Uterus (tissue), 4 donors: ENCODE results near the gene ALPI. TPM values are rescaled to one million over a fixed set of nuclear protein-coding genes. Genes with fewer than 3 reads are reported as not detected.

Experiments used
- DNase-seq, 2 donors: peaks; one replicate each; pipeline ENCODE4 v3.0.0-alpha.2; 2019 to 2020
- H3K27ac ChIP-seq, 2 donors: fragments of 200-600 bp; sonication (generic); 1 replicate in 1 of 2; 2 replicates in 1 of 2; pipeline ENCODE4 v1.5.1; 2016 to 2018
- H3K27me3 ChIP-seq, 2 donors: fragments of 200-600 bp; sonication (generic); one replicate each; pipeline ENCODE4 v1.5.1; 2018 to 2019; ENCODE audit warnings: control low read depth in 1 of 2
- H3K36me3 ChIP-seq, 2 donors: fragments of 200-600 bp; sonication (generic); one replicate each; pipeline ENCODE4 v1.5.1; 2019; ENCODE audit warnings: control low read depth in 1 of 2
- H3K4me1 ChIP-seq, 2 donors: fragments of 200-600 bp; sonication (generic); one replicate each; pipeline ENCODE4 v1.5.1; 2018 to 2019; ENCODE audit warnings: control low read depth in 1 of 2
- H3K4me3 ChIP-seq, 2 donors: fragments of 200-600 bp; sonication (generic); 1 replicate in 1 of 2; 2 replicates in 1 of 2; pipeline ENCODE4 v1.5.1; 2018 to 2019; ENCODE audit warnings: mild to moderate bottlenecking in 1 of 2
- H3K9me3 ChIP-seq, 2 donors: fragments of 200-600 bp; sonication (generic); one replicate each; pipeline ENCODE4 v1.5.1; 2019; ENCODE audit warnings: control low read depth in 1 of 2
- POLR2A ChIP-seq, 2 donors: fragments of 450-650 bp; IDR thresholded peaks; one replicate each; pipeline ENCODE4 v1.6.1; 2016; ENCODE audit warnings: antibody characterized with exemption in 2 of 2, mild to moderate bottlenecking in 1 of 2, moderate library complexity in 1 of 2
- intact Hi-C: fragments of 100-400 bp; cut with DNase I; formaldehyde crosslinking; loops from one replicate; pipeline ENCODE4 v1.15.1; 2023; ENCODE audit warnings: low total_unique reads
- total RNA-seq, 4 donors: library from RNA; depleted of rRNA in 3 of 4; stranded (reverse); fragments of >200 nt in 3 of 4; gene quantifications; one replicate each; pipeline versions ENCODE4 v1.1.0 to v1.2.4, GENCODE V29; 2014 to 2023
- TF ChIP-seq, protein P1 (sequence below), 4 experiments: fragments of 200-600 bp in 2 of 4; fragments of 450-650 bp in 2 of 4; sonication (generic) in 2 of 4; IDR thresholded peaks; one replicate each; pipeline ENCODE4 v1.5.1; 2016 to 2019; ENCODE audit warnings: antibody characterized with exemption in 4 of 4, mild to moderate bottlenecking in 2 of 4, moderate library complexity in 1 of 4
- donor health status: DM: yes; HTN: yes; CAD: no.

Gene ALPI
- total RNA-seq, 4 donors from 2014 or later: not detected

DNA sequence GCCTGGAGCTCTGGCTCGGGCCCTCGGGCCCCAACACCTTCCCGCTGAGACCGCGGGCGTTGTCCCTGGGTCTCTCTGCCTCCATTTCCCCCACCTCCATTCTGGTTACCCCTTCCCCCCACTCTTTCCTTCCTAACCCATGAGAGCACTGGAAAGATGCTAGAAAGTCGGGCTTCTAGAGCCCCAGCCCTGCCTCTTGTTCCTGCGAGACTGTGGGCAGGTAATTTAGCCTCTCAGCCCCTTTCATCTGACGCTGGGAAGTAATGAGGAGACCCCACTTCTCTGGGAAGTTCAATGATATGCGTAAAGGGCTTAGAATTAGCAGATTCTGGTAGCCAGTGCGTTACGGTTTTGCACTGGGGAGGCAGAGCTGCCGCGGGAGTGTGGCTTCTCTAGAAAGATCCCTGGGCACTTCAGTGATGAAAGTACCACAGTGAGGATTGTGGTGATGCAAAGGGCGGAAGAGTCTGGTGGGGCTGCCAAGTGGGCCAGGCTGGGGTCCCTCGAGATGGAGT lies 47.9 kb downstream of the ALPI start:
- no peak overlapping the region for H3K27ac ChIP-seq
- no peaks in the 10 kb centered on the region for H3K27me3 ChIP-seq
- H3K4me3 ChIP-seq: peak overlapping the region in 1 of 2 donors; percentile 43
- intact Hi-C loops: no loop called here
- peaks cover 0 to 3% of the 10 kb centered on the region in 2 donors for H3K4me1 ChIP-seq
- H3K36me3 ChIP-seq: no peaks in the 10 kb centered on the region
- no peak for DNase-seq
- no peak for TF ChIP-seq POLR2A (IDR thresholded peaks at IDR 0.05)
- TF ChIP-seq, protein P1, sequence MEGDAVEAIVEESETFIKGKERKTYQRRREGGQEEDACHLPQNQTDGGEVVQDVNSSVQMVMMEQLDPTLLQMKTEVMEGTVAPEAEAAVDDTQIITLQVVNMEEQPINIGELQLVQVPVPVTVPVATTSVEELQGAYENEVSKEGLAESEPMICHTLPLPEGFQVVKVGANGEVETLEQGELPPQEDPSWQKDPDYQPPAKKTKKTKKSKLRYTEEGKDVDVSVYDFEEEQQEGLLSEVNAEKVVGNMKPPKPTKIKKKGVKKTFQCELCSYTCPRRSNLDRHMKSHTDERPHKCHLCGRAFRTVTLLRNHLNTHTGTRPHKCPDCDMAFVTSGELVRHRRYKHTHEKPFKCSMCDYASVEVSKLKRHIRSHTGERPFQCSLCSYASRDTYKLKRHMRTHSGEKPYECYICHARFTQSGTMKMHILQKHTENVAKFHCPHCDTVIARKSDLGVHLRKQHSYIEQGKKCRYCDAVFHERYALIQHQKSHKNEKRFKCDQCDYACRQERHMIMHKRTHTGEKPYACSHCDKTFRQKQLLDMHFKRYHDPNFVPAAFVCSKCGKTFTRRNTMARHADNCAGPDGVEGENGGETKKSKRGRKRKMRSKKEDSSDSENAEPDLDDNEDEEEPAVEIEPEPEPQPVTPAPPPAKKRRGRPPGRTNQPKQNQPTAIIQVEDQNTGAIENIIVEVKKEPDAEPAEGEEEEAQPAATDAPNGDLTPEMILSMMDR (IDR thresholded peaks at IDR 0.05): no peak
- H3K9me3 ChIP-seq: no peaks in the 10 kb centered on the region

DNA sequence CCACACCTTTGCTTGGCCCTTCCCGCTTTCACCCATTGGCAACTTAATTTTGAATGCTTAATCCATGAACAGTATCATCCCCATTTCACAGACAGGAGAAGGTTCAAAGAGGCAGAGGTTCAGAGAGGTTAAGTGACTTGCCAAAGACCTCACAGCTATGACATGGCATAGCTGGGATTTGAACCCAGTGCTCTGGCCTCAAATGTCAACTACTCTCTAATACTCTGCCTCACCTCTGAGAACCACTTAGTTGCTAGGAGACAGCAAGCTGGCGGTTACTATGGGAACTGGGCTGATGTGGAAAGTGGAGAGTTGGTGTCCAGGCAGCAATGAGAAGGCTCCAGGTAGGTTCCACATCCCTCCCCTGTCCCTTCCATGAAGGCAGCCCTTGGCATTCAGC lies 48.5 kb downstream of the ALPI start:
- DNase-seq: no peak
- no peaks in the 10 kb centered on the region for H3K27me3 ChIP-seq
- intact Hi-C loops: no loop called here

DNA sequence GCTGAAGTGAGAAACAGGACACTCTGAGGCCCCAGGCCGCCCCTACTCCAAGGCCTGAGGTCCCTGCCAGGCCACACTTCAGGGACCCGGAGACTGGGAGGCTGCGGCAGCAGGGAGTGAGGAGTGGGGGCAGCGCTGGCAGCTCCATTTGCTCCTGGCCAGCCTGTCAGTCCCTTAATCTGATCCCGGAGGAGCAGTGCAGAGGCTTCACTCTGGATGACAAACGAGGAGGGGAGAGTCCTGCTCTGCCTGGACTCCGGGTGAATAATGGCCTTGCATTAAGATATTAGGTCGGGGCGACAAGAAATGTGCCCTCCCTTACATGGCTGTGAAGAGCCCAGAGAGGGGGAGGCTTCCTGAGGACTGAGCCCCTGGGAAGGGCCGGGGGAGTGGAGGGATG lies 49.9 kb downstream of the ALPI start:
- no peak for TF ChIP-seq POLR2A (IDR thresholded peaks at IDR 0.05)
- TF ChIP-seq, protein P1 (IDR thresholded peaks at IDR 0.05): no peak
- Histone ChIP-seq H3K27ac (no peak overlapping the region), H3K27me3 (no peaks in the 10 kb centered on the region), H3K9me3 (no peaks in the 10 kb centered on the region), H3K4me3 (no peak overlapping the region), H3K36me3 (no peaks in the 10 kb centered on the region), H3K4me1 (peaks cover 0 to 3% of the 10 kb centered on the region in 2 donors)
- intact Hi-C loops: no loop called here
- DNase-seq: no peak

More for the DNA sequence above, 48.5 kb downstream of the ALPI start:
- TF ChIP-seq, protein P1 (IDR thresholded peaks at IDR 0.05): no peak
- TF ChIP-seq POLR2A (IDR thresholded peaks at IDR 0.05): no peak
- H3K4me3 ChIP-seq: no peak overlapping the region
- no peaks in the 10 kb centered on the region for H3K36me3 ChIP-seq
- H3K4me1 ChIP-seq: peaks cover 0 to 3% of the 10 kb centered on the region in 2 donors
- no peaks in the 10 kb centered on the region for H3K9me3 ChIP-seq
- no peak overlapping the region for H3K27ac ChIP-seq

DNA sequence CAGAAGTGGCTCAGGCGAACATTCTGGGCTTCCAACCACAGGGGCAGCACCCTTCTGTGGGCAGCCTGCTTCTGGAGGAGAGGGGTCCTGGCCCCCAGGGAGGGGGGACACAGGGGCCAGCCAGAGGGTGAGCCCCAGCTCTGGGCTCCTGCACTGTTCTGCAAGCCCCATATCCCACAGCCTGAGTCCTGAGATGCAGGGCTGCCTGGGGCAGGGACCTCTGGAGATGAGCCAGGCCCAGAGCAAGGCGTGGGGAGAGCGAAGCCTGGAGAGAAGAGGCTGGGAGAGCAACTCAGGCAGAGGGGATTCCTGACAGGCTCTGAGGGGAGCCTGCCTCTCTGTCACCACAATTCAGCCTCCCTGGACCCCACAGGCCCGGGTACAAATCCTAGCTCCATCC lies 50.8 kb downstream of the ALPI start:
- DNase-seq: no peak
- H3K27ac ChIP-seq: no peak overlapping the region
- H3K27me3 ChIP-seq: no peaks in the 10 kb centered on the region
- H3K4me1 ChIP-seq: peaks cover 0 to 3% of the 10 kb centered on the region in 2 donors
- no peaks in the 10 kb centered on the region for H3K9me3 ChIP-seq
- no peak for TF ChIP-seq POLR2A (IDR thresholded peaks at IDR 0.05)
- TF ChIP-seq, protein P1 (IDR thresholded peaks at IDR 0.05): no peak
- intact Hi-C loops: no loop called here
- H3K36me3 ChIP-seq: no peaks in the 10 kb centered on the region
- no peak overlapping the region for H3K4me3 ChIP-seq

DNA sequence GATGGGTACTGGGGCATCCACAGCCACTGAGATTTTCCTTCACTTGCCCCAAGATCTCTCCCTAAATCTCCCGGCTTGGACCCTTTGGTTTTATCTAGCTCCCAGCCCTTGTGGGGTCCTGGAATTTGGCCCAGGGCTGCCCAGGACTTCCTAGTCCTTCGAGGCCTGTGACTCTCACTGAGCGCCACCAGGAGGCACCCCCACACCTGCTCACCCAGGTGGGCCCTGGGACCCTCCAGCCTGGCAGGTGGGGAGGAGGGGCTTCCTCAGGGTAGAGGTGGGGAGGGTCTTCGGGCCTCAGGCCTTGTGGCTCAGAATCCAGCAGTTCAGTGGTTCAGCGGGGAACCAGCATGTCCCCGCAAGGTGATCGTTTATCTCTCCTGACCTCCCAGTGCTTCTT lies 52.3 kb downstream of the ALPI start:
- Histone ChIP-seq H3K4me3 (no peak overlapping the region), H3K36me3 (no peaks in the 10 kb centered on the region), H3K27me3 (no peaks in the 10 kb centered on the region), H3K4me1 (peaks cover 0 to 3% of the 10 kb centered on the region in 2 donors), H3K27ac (no peak overlapping the region), H3K9me3 (no peaks in the 10 kb centered on the region)
- intact Hi-C loops: no loop called here
- no peak for DNase-seq
- TF ChIP-seq, protein P1 (IDR thresholded peaks at IDR 0.05): no peak
- TF ChIP-seq POLR2A (IDR thresholded peaks at IDR 0.05): no peak

Other genes with a start within 250 kb of the ALPI start
- gene ALPP, start 77.4 kb upstream of the ALPI start, total RNA-seq: under 1 TPM in 1 of 4 donors, not detected in 3; 0.62 TPM
- not detected for gene ALPG, start 49.3 kb upstream of the ALPI start, total RNA-seq
- 10 to 100 TPM in 1 of 4 donors, 1 to 10 TPM in 1, not detected in 2; 1.9 to 10.8 TPM for gene ECEL1, start 31.7 kb downstream of the ALPI start, total RNA-seq
- gene PRSS56, start 64.2 kb downstream of the ALPI start, total RNA-seq: not detected
- gene CHRND, start 70.0 kb downstream of the ALPI start, total RNA-seq: not detected
- gene CHRNG, start 83.5 kb downstream of the ALPI start, total RNA-seq: not detected
- 1 to 10 TPM; 4.6 to 8.5 (median 5.0) TPM for gene TIGD1, start 94.4 kb downstream of the ALPI start, total RNA-seq
- gene EIF4E2, start 94.5 kb downstream of the ALPI start, total RNA-seq: 100 to 1,000 TPM in 1 of 4 donors, 10 to 100 TPM in 3; 24.3 to 195 (median 56.6) TPM
- gene EFHD1, start 177.5 kb downstream of the ALPI start, total RNA-seq: 100 to 1,000 TPM in 1 of 4 donors, 10 to 100 TPM in 2, 1 to 10 TPM in 1; 8.5 to 102 (median 38.1) TPM
- gene GIGYF2, start 241.2 kb downstream of the ALPI start, total RNA-seq: 100 to 1,000 TPM in 2 of 4 donors, 10 to 100 TPM in 2; 16.5 to 125 (median 97.3) TPM